ENCODE results near the gene YIPF1. TPM values are rescaled to one million over a fixed set of nuclear protein-coding genes. Genes with fewer than 3 reads are reported as not detected.

The YIPF1 gene
- total and polyA plus RNA-seq, 2 donors (not counting 1 experiment from before 2014, with no cell fraction given): 13.9 to 15.8 TPM

- ATAC-seq (ENCODE audit: low read depth) (no peak), DNase-seq (no peak)
- H4K20me1 ChIP-seq (ENCODE audit: control insufficient read depth, insufficient read depth, low read length, poor library complexity, severe bottlenecking): no peaks in the 10 kb centered on the region
- WGBS (ENCODE audit: insufficient coverage): 92% methylated on average over 6 of the region's 6 CpGs
- intact Hi-C loops (cut with micrococcal nuclease): no loop called here
- no peak overlapping the region for H3K9ac ChIP-seq (ENCODE audit: low read length)
- H3K36me3 ChIP-seq (replicated peaks in 1 of 2; ENCODE audit: control extremely low read depth in 1 of 2, control insufficient read depth in 1 of 2, extremely low read depth in 1 of 2, insufficient read depth in 2 of 2, low read length in 1 of 2): peaks cover 0 to 12% of the 10 kb centered on the region in 2 experiments
- no peak overlapping the region for H2AFZ ChIP-seq (ENCODE audit: insufficient read depth, low read depth, low read length, poor library complexity, severe bottlenecking)
- H3K4me1 Mint-ChIP-seq: no peaks in the 10 kb centered on the region
- H3K9me3 ChIP-seq (ENCODE audit: control extremely low read depth in 1 of 3, control insufficient read depth in 2 of 3, insufficient read depth in 1 of 3, low read length in 2 of 3): no peaks in the 10 kb centered on the region
- H3K79me2 ChIP-seq (ENCODE audit: control insufficient read depth, insufficient read depth, low read length): no peaks in the 10 kb centered on the region
- no peaks in the 10 kb centered on the region for H3K9me3 Mint-ChIP-seq (ENCODE audit: insufficient read depth)
- POLR2A ChIA-PET: no interaction called here
- H3K27ac Mint-ChIP-seq: no peak overlapping the region
- no peak overlapping the region for H3K4me2 ChIP-seq (replicated peaks; ENCODE audit: low read depth, low read length, poor library complexity, severe bottlenecking)
- H3K27me3 ChIP-seq (replicated peaks in 1 of 4; ENCODE audit: control extremely low read depth in 1 of 4, control insufficient read depth in 3 of 4, insufficient read depth in 4 of 4, low read length in 3 of 4): no peaks in the 10 kb centered on the region
- no peak overlapping the region for H3K4me3 Mint-ChIP-seq
- no peaks in the 10 kb centered on the region for H3K27me3 Mint-ChIP-seq
- CTCF ChIA-PET: interaction anchor here (0.6 to 2.3 kb wide), 4 partner anchors 13 to 642 kb away, joined by 3 to 9 read pairs (median 3); no protein-coding TSS in a partner anchor
- H3K27ac ChIP-seq (ENCODE audit: low read length in 2 of 2): no peak overlapping the region
- H3K4me1 ChIP-seq (ENCODE audit: control insufficient read depth in 2 of 2, insufficient read depth in 2 of 2, low read length in 2 of 2): no peaks in the 10 kb centered on the region
- no peak overlapping the region for H3K4me3 ChIP-seq (ENCODE audit: control extremely low read depth in 1 of 5, extremely low read depth in 1 of 5, insufficient read depth in 1 of 5, low read depth in 2 of 5, low read length in 4 of 5)
- TF ChIP-seq EZH2 (IDR thresholded peaks at IDR 0.05; ENCODE audit: borderline replicate concordance, insufficient read depth, low read depth, low read length, poor library complexity, severe bottlenecking) (no peak), CTCF (IDR thresholded peaks at IDR 0.05) (no peak)
Observed at GRCh38 chr1:53847980-53848379, 41.6 kb downstream of the YIPF1 start.

- ChIA-PET CTCF (no interaction called here), POLR2A (no interaction called here)
- H3K27ac ChIP-seq (ENCODE audit: low read length in 2 of 2): no peak overlapping the region
Observed at GRCh38 chr1:53842347-53842746, 47.2 kb downstream of the YIPF1 start.

More at GRCh38 chr1:53842347-53842746, 47.2 kb downstream of the YIPF1 start:
- WGBS (ENCODE audit: insufficient coverage): no CpG with 5 or more reads among the region's 3 CpGs
- Histone ChIP-seq H3K9me3 (ENCODE audit: control extremely low read depth in 1 of 3, control insufficient read depth in 2 of 3, insufficient read depth in 1 of 3, low read length in 2 of 3) (peaks cover 0 to 12% (median 2%) of the 10 kb centered on the region in 3 donors), H3K4me1 (ENCODE audit: control insufficient read depth in 2 of 2, insufficient read depth in 2 of 2, low read length in 2 of 2) (peaks cover 3 to 5% of the 10 kb centered on the region in 2 donors), H2AFZ (ENCODE audit: insufficient read depth, low read depth, low read length, poor library complexity, severe bottlenecking) (no peak overlapping the region), H4K20me1 (ENCODE audit: control insufficient read depth, insufficient read depth, low read length, poor library complexity, severe bottlenecking) (no peaks in the 10 kb centered on the region), H3K79me2 (ENCODE audit: control insufficient read depth, insufficient read depth, low read length) (peaks cover 8% of the 10 kb centered on the region), H3K4me3 (ENCODE audit: control extremely low read depth in 1 of 5, extremely low read depth in 1 of 5, insufficient read depth in 1 of 5, low read depth in 2 of 5, low read length in 4 of 5) (no peak overlapping the region), H3K36me3 (replicated peaks in 1 of 2; ENCODE audit: control extremely low read depth in 1 of 2, control insufficient read depth in 1 of 2, extremely low read depth in 1 of 2, insufficient read depth in 2 of 2, low read length in 1 of 2) (no peaks in the 10 kb centered on the region), H3K4me2 (replicated peaks; ENCODE audit: low read depth, low read length, poor library complexity, severe bottlenecking) (no peak overlapping the region), H3K27me3 (replicated peaks in 1 of 4; ENCODE audit: control extremely low read depth in 1 of 4, control insufficient read depth in 3 of 4, insufficient read depth in 4 of 4, low read length in 3 of 4) (no peaks in the 10 kb centered on the region), H3K9ac (ENCODE audit: low read length) (no peak overlapping the region)
- Mint-ChIP-seq H3K4me1 (peaks cover 12% of the 10 kb centered on the region), H3K27me3 (no peaks in the 10 kb centered on the region), H3K9me3 (ENCODE audit: insufficient read depth) (peaks cover 4% of the 10 kb centered on the region), H3K27ac (no peak overlapping the region), H3K4me3 (no peak overlapping the region)
- no peak for TF ChIP-seq EZH2 (IDR thresholded peaks at IDR 0.05; ENCODE audit: borderline replicate concordance, insufficient read depth, low read depth, low read length, poor library complexity, severe bottlenecking)
- no peak for TF ChIP-seq CTCF (IDR thresholded peaks at IDR 0.05)
- no peak for ATAC-seq (ENCODE audit: low read depth)
- DNase-seq: no peak
- intact Hi-C loops (cut with micrococcal nuclease): no loop called here

Measured in B cell (primary cell).